HG03521 (cell line): Measurements from ENCODE around the gene GFRAL.

ENCODE experiments used
- ATAC-seq: cut with Tn5 transposase; IDR thresholded peaks from one replicate; pipeline ENCODE4 v1.9.1; 2021; ENCODE audit warnings: mild to moderate bottlenecking, moderate library complexity; ENCODE audit not compliant: unreplicated experiment

GFRAL gene

GRCh38 chr6:55423933-55424332 is 96.7 kb downstream of the GFRAL start:
- ATAC-seq, result no peak

DNA sequence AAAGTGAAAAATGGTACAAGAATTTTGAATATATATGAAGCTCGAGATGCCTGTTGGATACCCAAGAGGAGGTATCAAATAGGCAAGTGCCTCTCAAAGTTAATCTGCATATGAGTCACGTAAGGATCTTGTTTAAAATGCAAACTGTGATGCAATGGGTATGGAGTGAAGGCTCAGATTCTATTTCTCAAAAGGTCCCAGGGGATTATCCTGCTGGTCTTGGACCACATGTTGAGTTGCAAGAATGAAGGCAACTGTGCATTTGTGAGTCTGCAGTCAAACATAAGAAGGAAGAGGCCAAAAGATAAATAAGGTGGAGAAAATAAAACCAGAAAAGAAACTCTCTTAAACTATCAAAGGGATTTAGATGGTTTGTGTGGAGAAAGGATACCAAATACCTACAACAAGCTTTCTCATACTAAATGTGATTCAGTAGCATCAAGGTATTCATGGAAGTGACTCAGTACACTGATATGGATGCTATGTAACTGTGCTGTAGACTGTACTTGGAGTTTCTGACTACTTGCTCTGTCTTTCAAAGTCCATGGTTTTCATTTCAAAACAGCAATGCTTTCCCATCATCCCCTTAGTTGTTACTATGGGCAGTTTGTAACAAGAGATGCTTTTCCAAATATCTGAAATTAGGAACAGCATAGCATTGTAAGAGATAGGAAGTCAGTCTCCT is 106.3 kb downstream of the GFRAL start:
- ATAC-seq, result no peak

GRCh38 chr6:55437141-55437540 is 109.9 kb downstream of the GFRAL start:
- ATAC-seq, result no peak

DNA sequence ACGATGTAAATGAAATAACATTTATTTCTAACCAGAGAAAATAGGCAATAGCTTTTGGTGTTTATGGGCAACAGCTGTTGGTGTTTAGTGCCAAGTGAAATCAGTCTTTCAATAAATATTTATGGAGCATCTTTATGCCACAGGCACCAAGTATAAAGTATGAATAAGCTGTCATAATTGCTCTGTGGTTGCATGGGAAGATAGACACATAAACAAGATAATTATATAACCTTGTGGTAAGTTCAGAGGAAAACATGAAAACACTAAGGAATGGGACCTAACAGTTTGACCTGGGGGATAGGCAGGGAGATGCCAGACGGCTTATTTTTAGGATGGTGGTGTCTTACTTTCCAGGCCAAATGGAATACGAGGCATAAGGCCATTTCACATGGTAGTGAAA is 110.9 kb downstream of the GFRAL start:
- no peak for ATAC-seq

DNA sequence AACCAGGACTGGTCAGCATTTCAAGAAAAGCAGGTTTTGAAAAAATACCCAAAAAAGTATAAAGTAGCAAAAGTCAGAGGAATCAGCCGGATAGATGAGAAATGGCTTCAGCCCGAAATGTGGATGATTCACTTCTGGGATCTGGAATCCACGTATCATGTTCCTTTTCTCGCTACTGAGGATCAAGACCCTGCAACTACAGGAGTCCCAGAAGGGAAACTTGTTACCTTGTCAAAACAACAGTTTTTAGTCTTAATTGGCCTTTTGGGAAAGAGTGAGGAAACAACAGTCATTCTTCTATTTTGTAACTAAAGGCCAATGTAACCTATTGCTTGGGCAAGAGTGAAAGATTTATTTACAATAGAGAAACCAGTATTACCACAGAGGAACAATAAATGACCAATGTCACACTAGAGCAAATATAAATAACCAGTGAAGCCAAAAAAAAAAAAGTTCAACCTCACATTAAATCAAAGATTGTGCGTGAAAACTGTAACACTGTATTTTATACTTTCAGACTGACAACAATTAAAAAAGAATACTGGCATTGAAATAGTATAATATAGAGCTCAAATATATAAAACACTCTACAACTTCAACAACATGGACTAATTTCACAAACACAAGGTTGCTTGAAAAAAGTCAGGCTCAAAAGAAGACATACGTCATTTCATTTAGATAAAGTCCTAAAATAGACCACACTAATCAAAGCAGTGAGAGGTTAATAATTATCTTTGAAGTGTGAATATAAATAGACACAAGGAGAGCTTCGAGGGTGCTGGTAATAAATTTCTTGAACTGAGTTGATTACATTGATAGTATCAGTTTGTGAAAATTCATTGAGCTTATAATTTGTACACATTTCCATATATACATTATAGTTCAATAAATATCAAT is 116.2 kb downstream of the GFRAL start:
- ATAC-seq, result no peak

DNA sequence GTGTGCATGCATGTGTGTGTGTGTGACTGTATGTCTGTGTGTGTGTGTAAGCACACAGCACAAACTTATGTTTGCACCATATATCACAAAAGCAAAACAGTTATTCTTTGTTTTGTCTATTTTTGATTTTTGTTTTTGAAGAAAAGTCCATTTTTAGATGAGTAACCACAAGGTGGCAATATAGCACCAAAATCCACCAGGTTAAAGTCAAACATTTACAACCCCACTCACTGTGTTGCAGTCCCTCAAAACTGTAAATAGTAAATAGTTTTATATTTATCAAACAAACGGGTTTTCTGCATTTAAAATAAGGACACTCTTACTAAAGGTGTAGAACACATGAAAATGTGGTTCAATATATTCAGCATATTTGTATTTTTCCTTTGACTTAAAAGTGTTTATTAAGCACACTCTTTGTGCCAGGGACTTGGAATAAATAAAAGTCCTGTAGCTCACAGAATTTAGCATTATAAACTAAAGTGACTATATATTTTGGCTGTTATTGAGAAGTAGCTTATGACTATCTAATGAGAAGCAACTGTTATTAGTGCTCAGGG is 118.5 kb downstream of the GFRAL start:
- no peak for ATAC-seq

DNA sequence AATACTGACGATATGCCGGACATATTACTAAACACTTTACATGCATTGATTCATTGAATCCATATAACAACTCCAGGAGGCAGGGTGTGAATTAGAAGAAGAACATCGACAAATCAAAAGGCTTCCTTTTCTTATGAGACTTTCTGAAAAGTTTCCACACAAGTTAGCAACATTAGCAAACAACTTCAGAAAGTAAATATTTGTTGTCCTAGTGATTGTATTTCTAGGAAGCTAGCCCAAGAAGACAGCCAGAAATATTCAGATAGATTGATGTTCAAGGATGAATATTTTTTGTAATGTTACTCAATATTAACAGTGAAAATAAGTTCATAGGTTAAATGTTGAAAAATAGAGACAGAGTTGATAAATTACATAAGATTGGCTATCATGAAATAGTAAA is 120.6 kb downstream of the GFRAL start:
- no peak for ATAC-seq

- no peak for ATAC-seq
These were observed 121.2 kb downstream of the GFRAL start for GRCh38 chr6:55448451-55448850.

- no peak for ATAC-seq
These were observed 122.0 kb downstream of the GFRAL start for GRCh38 chr6:55449225-55449624.

DNA sequence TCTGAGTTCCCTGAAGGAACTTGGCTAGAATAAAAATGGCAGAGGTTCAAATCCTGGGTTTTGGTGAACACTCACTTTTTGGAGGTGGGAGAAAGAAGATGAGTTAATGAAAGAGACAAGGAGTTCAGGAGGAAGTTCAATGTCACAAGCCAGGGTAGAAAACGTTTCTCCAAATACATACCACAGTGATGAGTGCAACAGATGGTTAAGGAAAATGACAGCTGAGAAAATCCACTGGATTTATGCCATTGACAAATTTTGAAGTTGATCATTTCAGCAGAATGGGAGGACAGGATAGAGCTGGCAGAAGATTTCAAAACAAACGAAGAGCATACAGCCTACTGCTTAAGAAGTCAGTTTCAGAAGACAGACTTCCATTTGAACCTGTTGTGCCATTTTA is 122.7 kb downstream of the GFRAL start:
- no peak for ATAC-seq
